IMR-90 (cell line): ENCODE data around the gene XDH.

Experiments
- BHLHE40 ChIP-seq: fragments of 150-350 bp; IDR thresholded peaks from 2 replicates; pipeline ENCODE4 v1.6.1; 2016; ENCODE audit warnings: mild to moderate bottlenecking, low read depth, low read length
- CEBPB ChIP-seq: IDR thresholded peaks from 2 replicates; pipeline ENCODE4 v1.6.1; 2012; ENCODE audit warnings: low read depth, low read length, improper control_type of control experiment
- CTCF ChIP-seq: conservative IDR thresholded peaks from 2 replicates; pipeline ENCODE4 v1.5.1; 2012; ENCODE audit warnings: mild to moderate bottlenecking, low read depth, low read length, improper control_type of control experiment
- MXI1 ChIP-seq: IDR thresholded peaks from 2 replicates; pipeline ENCODE4 v1.6.1; 2012; ENCODE audit warnings: low read depth, mild to moderate bottlenecking, low read length, moderate library complexity, borderline replicate concordance
- POLR2A ChIP-seq: IDR thresholded peaks from 2 replicates; pipeline ENCODE4 v1.6.1; 2012; ENCODE audit warnings: mild to moderate bottlenecking, low read depth, low read length

- TF ChIP-seq CTCF = no peak
- TF ChIP-seq BHLHE40 = no peak
- no peak for TF ChIP-seq MXI1
- TF ChIP-seq CEBPB = no peak
- TF ChIP-seq POLR2A = no peak
These were observed 41.4 kb downstream of the XDH start for GRCh38 chr2:31373127-31373526.
